Natural killer cell treated with Interleukin-12 subunit alpha and Interleukin-12 subunit beta and Interleukin-15 and Interleukin-18, amount 100 ng/mL, for 72 hours (primary cell): ENCODE results near the gene TSPAN18. TPM values are rescaled to one million over a fixed set of nuclear protein-coding genes. Genes with fewer than 3 reads are reported as not detected.

ENCODE experiments used
- ATAC-seq, 2 donors: fragments of 150-1000 bp; cut with Tn5 transposase in 1 of 2; sonication (Bioruptor Pico), chemical (Tn5 transposase) in 1 of 2; 2 replicates each; pipeline ENCODE4 v1.10.0; 2021
- DNase-seq: peaks from one replicate; pipeline ENCODE4 v3.0.0; 2022; ENCODE audit warnings: low spot score
- H3K27ac Mint-ChIP-seq, 2 donors: 1 replicate in 1 of 2; 2 replicates in 1 of 2; pipeline ENCODE4 v1.8.0; 2022; ENCODE audit warnings: mixed read lengths in 2 of 2, mild to moderate bottlenecking in 1 of 2, moderate library complexity in 1 of 2
- H3K27me3 Mint-ChIP-seq, 2 donors: 1 replicate in 1 of 2; 2 replicates in 1 of 2; pipeline ENCODE4 v1.8.0; 2022; ENCODE audit warnings: mixed read lengths in 2 of 2
- H3K36me3 Mint-ChIP-seq: one replicate; pipeline ENCODE4 v1.8.0; 2022; ENCODE audit warnings: mixed read lengths
- H3K4me1 Mint-ChIP-seq, 2 donors: 1 replicate in 1 of 2; 2 replicates in 1 of 2; pipeline ENCODE4 v1.8.0; 2022; ENCODE audit warnings: low read depth in 2 of 2, mixed read lengths in 2 of 2, mild to moderate bottlenecking in 1 of 2
- H3K4me3 Mint-ChIP-seq: one replicate; pipeline ENCODE4 v1.8.0; 2022; ENCODE audit warnings: mixed read lengths
- H3K9me3 Mint-ChIP-seq: 2 replicates; pipeline ENCODE4 v1.8.0; 2022; ENCODE audit warnings: mixed read lengths
- total RNA-seq, 2 donors: library from RNA; stranded (reverse); gene quantifications; one replicate each; pipeline ENCODE4 v1.2.3, GENCODE V29; 2022

The TSPAN18 gene
- total RNA-seq, 2 donors from 2014 or later: 0.26 to 0.64 TPM

- no peak for ATAC-seq
- no peaks in the 10 kb centered on the region for H3K36me3 Mint-ChIP-seq
- H3K27me3 Mint-ChIP-seq: peaks cover 9 to 10% of the 10 kb centered on the region in 2 donors
- no peaks in the 10 kb centered on the region for H3K9me3 Mint-ChIP-seq
- H3K4me1 Mint-ChIP-seq: no peaks in the 10 kb centered on the region
- DNase-seq: no peak
- H3K4me3 Mint-ChIP-seq: no peak overlapping the region
- H3K27ac Mint-ChIP-seq: no peak overlapping the region
These were observed 59.3 kb downstream of the TSPAN18 start for GRCh38 chr11:44785856-44786607.

- no peak for ATAC-seq
- H3K9me3 Mint-ChIP-seq: no peaks in the 10 kb centered on the region
These were observed 60.3 kb downstream of the TSPAN18 start for GRCh38 chr11:44787070-44787469.

GRCh38 chr11:44787981-44788380 lies 61.2 kb downstream of the TSPAN18 start:
- Mint-ChIP-seq H3K36me3 (no peaks in the 10 kb centered on the region), H3K27ac (no peak overlapping the region), H3K9me3 (no peaks in the 10 kb centered on the region), H3K27me3 (peaks cover 9 to 12% of the 10 kb centered on the region in 2 donors), H3K4me1 (no peaks in the 10 kb centered on the region), H3K4me3 (no peak overlapping the region)
- ATAC-seq (no peak), DNase-seq (no peak)

More at GRCh38 chr11:44787070-44787469, 60.3 kb downstream of the TSPAN18 start:
- no peak for DNase-seq
- Mint-ChIP-seq H3K4me1 (no peaks in the 10 kb centered on the region), H3K27me3 (peaks cover 8 to 9% of the 10 kb centered on the region in 2 donors), H3K4me3 (no peak overlapping the region), H3K27ac (no peak overlapping the region), H3K36me3 (no peaks in the 10 kb centered on the region)

GRCh38 chr11:44788536-44789261 lies 61.9 kb downstream of the TSPAN18 start:
- H3K9me3 Mint-ChIP-seq: no peaks in the 10 kb centered on the region
- H3K4me1 Mint-ChIP-seq: no peaks in the 10 kb centered on the region
- no peak overlapping the region for H3K4me3 Mint-ChIP-seq
- no peaks in the 10 kb centered on the region for H3K36me3 Mint-ChIP-seq
- H3K27me3 Mint-ChIP-seq: peaks cover 9 to 12% of the 10 kb centered on the region in 2 donors
- DNase-seq (no peak), ATAC-seq (no peak)
- H3K27ac Mint-ChIP-seq: no peak overlapping the region

GRCh38 chr11:44789496-44789895 lies 62.7 kb downstream of the TSPAN18 start:
- no peak overlapping the region for H3K27ac Mint-ChIP-seq
- H3K4me3 Mint-ChIP-seq: no peak overlapping the region
- H3K27me3 Mint-ChIP-seq: peaks cover 8 to 12% of the 10 kb centered on the region in 2 donors
- H3K9me3 Mint-ChIP-seq: no peaks in the 10 kb centered on the region
- ATAC-seq: no peak
- DNase-seq: no peak
- H3K36me3 Mint-ChIP-seq: no peaks in the 10 kb centered on the region
- H3K4me1 Mint-ChIP-seq: no peaks in the 10 kb centered on the region

GRCh38 chr11:44790211-44790610 lies 63.4 kb downstream of the TSPAN18 start:
- ATAC-seq (no peak), DNase-seq (no peak)
- Mint-ChIP-seq H3K4me1 (no peaks in the 10 kb centered on the region), H3K27ac (no peak overlapping the region), H3K9me3 (no peaks in the 10 kb centered on the region), H3K36me3 (no peaks in the 10 kb centered on the region), H3K27me3 (peaks cover under 1 to 14% of the 10 kb centered on the region in 2 donors), H3K4me3 (no peak overlapping the region)

- ATAC-seq: no peak
- Mint-ChIP-seq H3K36me3 (no peaks in the 10 kb centered on the region), H3K4me3 (no peak overlapping the region), H3K9me3 (no peaks in the 10 kb centered on the region), H3K27ac (no peak overlapping the region), H3K27me3 (peaks cover 0 to 14% of the 10 kb centered on the region in 2 donors), H3K4me1 (no peaks in the 10 kb centered on the region)
- no peak for DNase-seq
These were observed 64.7 kb downstream of the TSPAN18 start for GRCh38 chr11:44791316-44791925.

- peaks cover 4 to 16% of the 10 kb centered on the region in 2 donors for H3K27me3 Mint-ChIP-seq
- ATAC-seq: no peak
- DNase-seq: no peak
- H3K27ac Mint-ChIP-seq: no peak overlapping the region
- H3K36me3 Mint-ChIP-seq: no peaks in the 10 kb centered on the region
- no peaks in the 10 kb centered on the region for H3K4me1 Mint-ChIP-seq
- H3K9me3 Mint-ChIP-seq: no peaks in the 10 kb centered on the region
- no peak overlapping the region for H3K4me3 Mint-ChIP-seq
These were observed 65.4 kb downstream of the TSPAN18 start for GRCh38 chr11:44792171-44792570.

GRCh38 chr11:44793350-44794090 lies 66.8 kb downstream of the TSPAN18 start:
- Mint-ChIP-seq H3K27me3 (peaks cover 9 to 20% of the 10 kb centered on the region in 2 donors), H3K27ac (no peak overlapping the region), H3K4me3 (no peak overlapping the region), H3K9me3 (no peaks in the 10 kb centered on the region), H3K36me3 (no peaks in the 10 kb centered on the region), H3K4me1 (no peaks in the 10 kb centered on the region)
- DNase-seq: no peak
- ATAC-seq: no peak

GRCh38 chr11:44795803-44796535 lies 69.2 kb downstream of the TSPAN18 start:
- Mint-ChIP-seq H3K36me3 (no peaks in the 10 kb centered on the region), H3K27ac (no peak overlapping the region), H3K27me3 (peaks cover 9 to 12% of the 10 kb centered on the region in 2 donors)

GRCh38 chr11:44797051-44797450 lies 70.3 kb downstream of the TSPAN18 start:
- no peak overlapping the region for H3K27ac Mint-ChIP-seq

More at GRCh38 chr11:44795803-44796535, 69.2 kb downstream of the TSPAN18 start:
- Mint-ChIP-seq H3K4me1 (no peaks in the 10 kb centered on the region), H3K4me3 (no peak overlapping the region), H3K9me3 (no peaks in the 10 kb centered on the region)
- ATAC-seq (no peak), DNase-seq (no peak)

GRCh38 chr11:44797886-44798606 lies 71.3 kb downstream of the TSPAN18 start:
- Mint-ChIP-seq H3K27ac (no peak overlapping the region), H3K27me3 (peaks cover 14 to 21% of the 10 kb centered on the region in 2 donors), H3K4me3 (no peak overlapping the region), H3K36me3 (no peaks in the 10 kb centered on the region), H3K4me1 (no peaks in the 10 kb centered on the region), H3K9me3 (no peaks in the 10 kb centered on the region)
- DNase-seq: no peak
- no peak for ATAC-seq

More at GRCh38 chr11:44797051-44797450, 70.3 kb downstream of the TSPAN18 start:
- no peaks in the 10 kb centered on the region for H3K9me3 Mint-ChIP-seq
- no peak for DNase-seq
- ATAC-seq: no peak
- no peaks in the 10 kb centered on the region for H3K4me1 Mint-ChIP-seq
- H3K4me3 Mint-ChIP-seq: no peak overlapping the region
- no peaks in the 10 kb centered on the region for H3K36me3 Mint-ChIP-seq
- H3K27me3 Mint-ChIP-seq: peaks cover 9 to 17% of the 10 kb centered on the region in 2 donors
